GM23338 (cell line): ENCODE measurements around the gene GPR108. TPM values are rescaled to one million over a fixed set of nuclear protein-coding genes. Genes with fewer than 3 reads are reported as not detected.

Source experiments
- ATAC-seq: fragments of 200-7000 bp; cut with Tn5 transposase; 3 replicates; pipeline ENCODE4 v1.9.1; 2020
- DNase-seq: peaks from one replicate; pipeline ENCODE4 v3.0.0-alpha.2; 2015; ENCODE audit warnings: low spot score
- H2AFZ ChIP-seq: fragments of 200-600 bp; sonication (generic); 2 replicates; pipeline ENCODE4 v1.8.0; 2016; ENCODE audit warnings: antibody characterized with exemption, mild to moderate bottlenecking, moderate library complexity
- H3F3A ChIP-seq: fragments of 200-600 bp; sonication (generic); replicated peaks from 2 replicates; pipeline ENCODE4 v1.8.0; 2017; ENCODE audit warnings: antibody characterized with exemption, mixed run types, low read depth
- H3K27ac ChIP-seq: fragments of 200-600 bp; sonication (generic); 2 replicates; pipeline ENCODE4 v1.6.1; 2016; ENCODE audit warnings: low read depth
- H3K27me3 ChIP-seq: fragments of 200-600 bp; sonication (generic); 2 replicates; pipeline ENCODE4 v1.8.0; 2016; ENCODE audit warnings: mild to moderate bottlenecking, mixed run types, moderate library complexity; ENCODE audit not compliant: insufficient read depth
- H3K36me3 ChIP-seq: fragments of 200-600 bp; sonication (generic); 2 replicates; pipeline ENCODE4 v1.8.0; 2016; ENCODE audit warnings: mild to moderate bottlenecking; ENCODE audit not compliant: insufficient read depth
- H3K4me1 ChIP-seq: fragments of 200-600 bp; sonication (generic); 2 replicates; pipeline ENCODE4 v1.8.0; 2016; ENCODE audit warnings: mild to moderate bottlenecking, moderate library complexity; ENCODE audit not compliant: insufficient read depth
- H3K4me2 ChIP-seq: fragments of 200-600 bp; sonication (generic); 2 replicates; pipeline ENCODE4 v1.7.1; 2017; ENCODE audit warnings: mixed run types
- H3K4me3 ChIP-seq: fragments of 200-600 bp; sonication (generic); 2 replicates; pipeline ENCODE4 v1.6.1; 2016; ENCODE audit warnings: mixed run types
- H3K79me2 ChIP-seq: fragments of 200-600 bp; sonication (generic); replicated peaks from 2 replicates; pipeline ENCODE4 v1.8.0; 2017; ENCODE audit warnings: mild to moderate bottlenecking; ENCODE audit not compliant: insufficient read depth
- H3K9me2 ChIP-seq: fragments of 200-600 bp; sonication (generic); 2 replicates; pipeline ENCODE4 v1.8.0; 2017; ENCODE audit not compliant: insufficient read depth
- H4K20me1 ChIP-seq: fragments of 200-600 bp; sonication (generic); replicated peaks from 2 replicates; pipeline ENCODE4 v1.8.0; 2017; ENCODE audit warnings: mild to moderate bottlenecking; ENCODE audit not compliant: insufficient read depth
- H3K27ac Mint-ChIP-seq: 2 replicates; pipeline ENCODE4 v1.8.0; 2020; ENCODE audit warnings: inconsistent platforms, mild to moderate bottlenecking, moderate library complexity, mixed read lengths
- H3K27me3 Mint-ChIP-seq: 3 replicates; pipeline ENCODE4 v1.8.0; 2022; ENCODE audit warnings: low read depth, mild to moderate bottlenecking, moderate library complexity, mixed read lengths, inconsistent platforms; ENCODE audit not compliant: insufficient read depth, poor library complexity
- H3K36me3 Mint-ChIP-seq: 3 replicates; pipeline ENCODE4 v1.8.0; 2021; ENCODE audit warnings: low read depth, mild to moderate bottlenecking, inconsistent platforms, moderate library complexity, mixed read lengths
- H3K4me1 Mint-ChIP-seq: 3 replicates; pipeline ENCODE4 v1.8.0; 2020; ENCODE audit warnings: mild to moderate bottlenecking, inconsistent platforms, mixed read lengths
- H3K4me3 Mint-ChIP-seq: 3 replicates; pipeline ENCODE4 v1.8.0; 2021; ENCODE audit warnings: moderate library complexity, mild to moderate bottlenecking, inconsistent platforms, mixed read lengths
- H3K9me3 Mint-ChIP-seq: 3 replicates; pipeline ENCODE4 v1.8.0; 2020; ENCODE audit warnings: moderate library complexity, mild to moderate bottlenecking, inconsistent platforms, mixed read lengths
- CREB1 ChIP-seq: fragments of 250-450 bp; sonication (Bioruptor Pico); IDR thresholded peaks from 2 replicates; pipeline ENCODE4 v1.5.0; 2020; ENCODE audit warnings: low read depth, mild to moderate bottlenecking, moderate library complexity
- EZH2 ChIP-seq: fragments of 200-600 bp; sonication (generic); IDR thresholded peaks from one replicate; pipeline ENCODE4 v1.8.0; 2017; ENCODE audit warnings: antibody characterized with exemption, mild to moderate bottlenecking, low read depth; ENCODE audit not compliant: unreplicated experiment
- EZH2phosphoT487 ChIP-seq: fragments of 200-600 bp; sonication (generic); IDR thresholded peaks from one replicate; pipeline ENCODE4 v1.8.1; 2018; ENCODE audit warnings: antibody characterized with exemption; ENCODE audit not compliant: unreplicated experiment
- JUNB ChIP-seq: IDR thresholded peaks from one replicate; pipeline ENCODE4 v1.6.1; 2016; ENCODE audit warnings: antibody characterized with exemption; ENCODE audit not compliant: unreplicated experiment
- NANOG ChIP-seq: IDR thresholded peaks from 2 replicates; pipeline ENCODE4 v1.6.1; 2016; ENCODE audit warnings: antibody characterized with exemption, borderline replicate concordance
- POLR2AphosphoS5 ChIP-seq: IDR thresholded peaks from 2 replicates; pipeline ENCODE4 v1.6.1; 2016; ENCODE audit warnings: antibody characterized with exemption, low read depth
- STAT1 ChIP-seq: IDR thresholded peaks from one replicate; pipeline ENCODE4 v1.6.1; 2016; ENCODE audit warnings: antibody characterized with exemption; ENCODE audit not compliant: unreplicated experiment
- ZNF114 ChIP-seq: fragments of 250-450 bp; sonication (Bioruptor Pico); IDR thresholded peaks from 2 replicates; pipeline ENCODE4 v1.5.0; 2020; ENCODE audit warnings: mild to moderate bottlenecking, moderate library complexity
- ZNF331 ChIP-seq: fragments of 250-450 bp; sonication (Bioruptor Pico); IDR thresholded peaks from 2 replicates; pipeline ENCODE4 v1.5.0; 2020; ENCODE audit warnings: low read depth, mild to moderate bottlenecking, moderate library complexity
- polyA plus RNA-seq: library from polyadenylated mRNA; unstranded; fragments of >200 nt; fragmentation: Nextera tagmentation; extraction: Ambion mirVana; gene quantifications from 2 replicates; pipeline ENCODE4 v1.2.1, GENCODE V29; 2016
- total RNA-seq: library from RNA; depleted of rRNA; stranded (reverse); fragments of >200 nt; shearing (Covaris generic); gene quantifications from 2 replicates; pipeline ENCODE4 v1.2.3, GENCODE V29; 2014
- TF ChIP-seq, protein P1 (sequence below): IDR thresholded peaks from one replicate; pipeline ENCODE4 v1.6.1; 2018; ENCODE audit warnings: antibody characterized with exemption; ENCODE audit not compliant: unreplicated experiment
- TF ChIP-seq, protein P2 (sequence below): fragments of 250-450 bp; sonication (Bioruptor Pico); IDR thresholded peaks from 2 replicates; pipeline ENCODE4 v1.5.0; 2020; ENCODE audit warnings: mild to moderate bottlenecking, moderate library complexity
- TF ChIP-seq, protein P3 (sequence below), 2 experiments: fragments of 200-600 bp in 1 of 2; sonication (generic) in 1 of 2; conservative IDR thresholded peaks; 2 replicates each; pipeline versions ENCODE4 v1.5.1 to v1.6.1; 2016 to 2017; ENCODE audit warnings: antibody characterized with exemption in 2 of 2, low read depth in 2 of 2, mild to moderate bottlenecking in 2 of 2, moderate library complexity in 1 of 2
- TF ChIP-seq, protein P4 (sequence below): IDR thresholded peaks from 2 replicates; pipeline ENCODE4 v1.6.1; 2016; ENCODE audit warnings: antibody characterized with exemption

Gene GPR108
- total and polyA plus RNA-seq, 2 experiments from 2014 or later, result 44.8 to 57.9 TPM

DNA sequence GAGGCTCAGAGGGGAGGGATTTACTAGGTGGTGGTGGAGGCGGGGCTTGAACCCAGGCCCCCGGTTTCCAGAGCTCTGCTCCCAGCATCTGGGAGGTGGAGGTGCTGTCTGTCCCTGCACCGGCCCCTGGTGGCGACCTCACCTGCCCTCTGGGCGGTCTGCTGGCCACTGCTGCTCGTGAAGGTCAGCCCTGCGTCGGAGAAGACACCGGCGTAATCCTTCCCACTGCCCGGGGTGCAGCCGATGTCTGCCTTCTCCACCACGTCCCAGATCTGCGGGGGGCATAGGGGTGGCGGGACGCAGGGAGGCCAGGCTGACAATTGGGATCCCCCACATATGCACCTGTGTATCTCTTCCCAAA is 29.7 kb downstream of the GPR108 start:
- H3K4me1 Mint-ChIP-seq, result no peaks in the 10 kb centered on the region
- ATAC-seq, result no peak
- no peaks in the 10 kb centered on the region for H3K79me2 ChIP-seq
- peaks cover 35% of the 10 kb centered on the region for H3K36me3 Mint-ChIP-seq
- no peak overlapping the region for H3K27ac ChIP-seq
- no peaks in the 10 kb centered on the region for H4K20me1 ChIP-seq
- H3K27me3 Mint-ChIP-seq, result peaks cover 10% of the 10 kb centered on the region
- no peak overlapping the region for H3K4me3 ChIP-seq
- peaks cover 94% of the 10 kb centered on the region for H3K9me3 Mint-ChIP-seq
- H3K9me2 ChIP-seq, result no peaks in the 10 kb centered on the region
- no peaks in the 10 kb centered on the region for H3F3A ChIP-seq
- TF ChIP-seq ZNF331 (CRISPR knock-in tag) (no peak), ZNF114 (CRISPR knock-in tag) (no peak), NANOG (no peak), STAT1 (no peak), EZH2 (no peak), JUNB (no peak), EZH2phosphoT487 (no peak), CREB1 (CRISPR knock-in tag) (no peak), POLR2AphosphoS5 (no peak)
- TF ChIP-seq, protein P1, sequence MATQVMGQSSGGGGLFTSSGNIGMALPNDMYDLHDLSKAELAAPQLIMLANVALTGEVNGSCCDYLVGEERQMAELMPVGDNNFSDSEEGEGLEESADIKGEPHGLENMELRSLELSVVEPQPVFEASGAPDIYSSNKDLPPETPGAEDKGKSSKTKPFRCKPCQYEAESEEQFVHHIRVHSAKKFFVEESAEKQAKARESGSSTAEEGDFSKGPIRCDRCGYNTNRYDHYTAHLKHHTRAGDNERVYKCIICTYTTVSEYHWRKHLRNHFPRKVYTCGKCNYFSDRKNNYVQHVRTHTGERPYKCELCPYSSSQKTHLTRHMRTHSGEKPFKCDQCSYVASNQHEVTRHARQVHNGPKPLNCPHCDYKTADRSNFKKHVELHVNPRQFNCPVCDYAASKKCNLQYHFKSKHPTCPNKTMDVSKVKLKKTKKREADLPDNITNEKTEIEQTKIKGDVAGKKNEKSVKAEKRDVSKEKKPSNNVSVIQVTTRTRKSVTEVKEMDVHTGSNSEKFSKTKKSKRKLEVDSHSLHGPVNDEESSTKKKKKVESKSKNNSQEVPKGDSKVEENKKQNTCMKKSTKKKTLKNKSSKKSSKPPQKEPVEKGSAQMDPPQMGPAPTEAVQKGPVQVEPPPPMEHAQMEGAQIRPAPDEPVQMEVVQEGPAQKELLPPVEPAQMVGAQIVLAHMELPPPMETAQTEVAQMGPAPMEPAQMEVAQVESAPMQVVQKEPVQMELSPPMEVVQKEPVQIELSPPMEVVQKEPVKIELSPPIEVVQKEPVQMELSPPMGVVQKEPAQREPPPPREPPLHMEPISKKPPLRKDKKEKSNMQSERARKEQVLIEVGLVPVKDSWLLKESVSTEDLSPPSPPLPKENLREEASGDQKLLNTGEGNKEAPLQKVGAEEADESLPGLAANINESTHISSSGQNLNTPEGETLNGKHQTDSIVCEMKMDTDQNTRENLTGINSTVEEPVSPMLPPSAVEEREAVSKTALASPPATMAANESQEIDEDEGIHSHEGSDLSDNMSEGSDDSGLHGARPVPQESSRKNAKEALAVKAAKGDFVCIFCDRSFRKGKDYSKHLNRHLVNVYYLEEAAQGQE, result no peak
- TF ChIP-seq, protein P2, sequence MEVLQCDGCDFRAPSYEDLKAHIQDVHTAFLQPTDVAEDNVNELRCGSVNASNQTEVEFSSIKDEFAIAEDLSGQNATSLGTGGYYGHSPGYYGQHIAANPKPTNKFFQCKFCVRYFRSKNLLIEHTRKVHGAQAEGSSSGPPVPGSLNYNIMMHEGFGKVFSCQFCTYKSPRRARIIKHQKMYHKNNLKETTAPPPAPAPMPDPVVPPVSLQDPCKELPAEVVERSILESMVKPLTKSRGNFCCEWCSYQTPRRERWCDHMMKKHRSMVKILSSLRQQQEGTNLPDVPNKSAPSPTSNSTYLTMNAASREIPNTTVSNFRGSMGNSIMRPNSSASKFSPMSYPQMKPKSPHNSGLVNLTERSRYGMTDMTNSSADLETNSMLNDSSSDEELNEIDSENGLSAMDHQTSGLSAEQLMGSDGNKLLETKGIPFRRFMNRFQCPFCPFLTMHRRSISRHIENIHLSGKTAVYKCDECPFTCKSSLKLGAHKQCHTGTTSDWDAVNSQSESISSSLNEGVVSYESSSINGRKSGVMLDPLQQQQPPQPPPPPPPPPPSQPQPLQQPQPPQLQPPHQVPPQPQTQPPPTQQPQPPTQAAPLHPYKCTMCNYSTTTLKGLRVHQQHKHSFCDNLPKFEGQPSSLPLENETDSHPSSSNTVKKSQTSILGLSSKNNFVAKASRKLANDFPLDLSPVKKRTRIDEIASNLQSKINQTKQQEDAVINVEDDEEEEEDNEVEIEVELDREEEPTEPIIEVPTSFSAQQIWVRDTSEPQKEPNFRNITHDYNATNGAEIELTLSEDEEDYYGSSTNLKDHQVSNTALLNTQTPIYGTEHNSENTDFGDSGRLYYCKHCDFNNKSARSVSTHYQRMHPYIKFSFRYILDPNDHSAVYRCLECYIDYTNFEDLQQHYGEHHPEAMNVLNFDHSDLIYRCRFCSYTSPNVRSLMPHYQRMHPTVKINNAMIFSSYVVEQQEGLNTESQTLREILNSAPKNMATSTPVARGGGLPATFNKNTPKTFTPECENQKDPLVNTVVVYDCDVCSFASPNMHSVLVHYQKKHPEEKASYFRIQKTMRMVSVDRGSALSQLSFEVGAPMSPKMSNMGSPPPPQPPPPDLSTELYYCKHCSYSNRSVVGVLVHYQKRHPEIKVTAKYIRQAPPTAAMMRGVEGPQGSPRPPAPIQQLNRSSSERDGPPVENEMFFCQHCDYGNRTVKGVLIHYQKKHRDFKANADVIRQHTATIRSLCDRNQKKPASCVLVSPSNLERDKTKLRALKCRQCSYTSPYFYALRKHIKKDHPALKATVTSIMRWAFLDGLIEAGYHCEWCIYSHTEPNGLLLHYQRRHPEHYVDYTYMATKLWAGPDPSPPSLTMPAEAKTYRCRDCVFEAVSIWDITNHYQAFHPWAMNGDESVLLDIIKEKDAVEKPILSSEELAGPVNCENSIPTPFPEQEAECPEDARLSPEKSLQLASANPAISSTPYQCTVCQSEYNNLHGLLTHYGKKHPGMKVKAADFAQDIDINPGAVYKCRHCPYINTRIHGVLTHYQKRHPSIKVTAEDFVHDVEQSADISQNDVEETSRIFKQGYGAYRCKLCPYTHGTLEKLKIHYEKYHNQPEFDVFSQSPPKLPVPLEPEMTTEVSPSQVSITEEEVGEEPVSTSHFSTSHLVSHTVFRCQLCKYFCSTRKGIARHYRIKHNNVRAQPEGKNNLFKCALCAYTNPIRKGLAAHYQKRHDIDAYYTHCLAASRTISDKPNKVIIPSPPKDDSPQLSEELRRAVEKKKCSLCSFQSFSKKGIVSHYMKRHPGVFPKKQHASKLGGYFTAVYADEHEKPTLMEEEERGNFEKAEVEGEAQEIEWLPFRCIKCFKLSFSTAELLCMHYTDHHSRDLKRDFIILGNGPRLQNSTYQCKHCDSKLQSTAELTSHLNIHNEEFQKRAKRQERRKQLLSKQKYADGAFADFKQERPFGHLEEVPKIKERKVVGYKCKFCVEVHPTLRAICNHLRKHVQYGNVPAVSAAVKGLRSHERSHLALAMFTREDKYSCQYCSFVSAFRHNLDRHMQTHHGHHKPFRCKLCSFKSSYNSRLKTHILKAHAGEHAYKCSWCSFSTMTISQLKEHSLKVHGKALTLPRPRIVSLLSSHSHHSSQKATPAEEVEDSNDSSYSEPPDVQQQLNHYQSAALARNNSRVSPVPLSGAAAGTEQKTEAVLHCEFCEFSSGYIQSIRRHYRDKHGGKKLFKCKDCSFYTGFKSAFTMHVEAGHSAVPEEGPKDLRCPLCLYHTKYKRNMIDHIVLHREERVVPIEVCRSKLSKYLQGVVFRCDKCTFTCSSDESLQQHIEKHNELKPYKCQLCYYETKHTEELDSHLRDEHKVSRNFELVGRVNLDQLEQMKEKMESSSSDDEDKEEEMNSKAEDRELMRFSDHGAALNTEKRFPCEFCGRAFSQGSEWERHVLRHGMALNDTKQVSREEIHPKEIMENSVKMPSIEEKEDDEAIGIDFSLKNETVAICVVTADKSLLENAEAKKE (CRISPR knock-in tag), result no peak
- TF ChIP-seq, protein P3, sequence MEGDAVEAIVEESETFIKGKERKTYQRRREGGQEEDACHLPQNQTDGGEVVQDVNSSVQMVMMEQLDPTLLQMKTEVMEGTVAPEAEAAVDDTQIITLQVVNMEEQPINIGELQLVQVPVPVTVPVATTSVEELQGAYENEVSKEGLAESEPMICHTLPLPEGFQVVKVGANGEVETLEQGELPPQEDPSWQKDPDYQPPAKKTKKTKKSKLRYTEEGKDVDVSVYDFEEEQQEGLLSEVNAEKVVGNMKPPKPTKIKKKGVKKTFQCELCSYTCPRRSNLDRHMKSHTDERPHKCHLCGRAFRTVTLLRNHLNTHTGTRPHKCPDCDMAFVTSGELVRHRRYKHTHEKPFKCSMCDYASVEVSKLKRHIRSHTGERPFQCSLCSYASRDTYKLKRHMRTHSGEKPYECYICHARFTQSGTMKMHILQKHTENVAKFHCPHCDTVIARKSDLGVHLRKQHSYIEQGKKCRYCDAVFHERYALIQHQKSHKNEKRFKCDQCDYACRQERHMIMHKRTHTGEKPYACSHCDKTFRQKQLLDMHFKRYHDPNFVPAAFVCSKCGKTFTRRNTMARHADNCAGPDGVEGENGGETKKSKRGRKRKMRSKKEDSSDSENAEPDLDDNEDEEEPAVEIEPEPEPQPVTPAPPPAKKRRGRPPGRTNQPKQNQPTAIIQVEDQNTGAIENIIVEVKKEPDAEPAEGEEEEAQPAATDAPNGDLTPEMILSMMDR (conservative IDR thresholded peaks at IDR 0.05; ENCODE audit: low read depth in 2 of 2), result no peak
- TF ChIP-seq, protein P4, sequence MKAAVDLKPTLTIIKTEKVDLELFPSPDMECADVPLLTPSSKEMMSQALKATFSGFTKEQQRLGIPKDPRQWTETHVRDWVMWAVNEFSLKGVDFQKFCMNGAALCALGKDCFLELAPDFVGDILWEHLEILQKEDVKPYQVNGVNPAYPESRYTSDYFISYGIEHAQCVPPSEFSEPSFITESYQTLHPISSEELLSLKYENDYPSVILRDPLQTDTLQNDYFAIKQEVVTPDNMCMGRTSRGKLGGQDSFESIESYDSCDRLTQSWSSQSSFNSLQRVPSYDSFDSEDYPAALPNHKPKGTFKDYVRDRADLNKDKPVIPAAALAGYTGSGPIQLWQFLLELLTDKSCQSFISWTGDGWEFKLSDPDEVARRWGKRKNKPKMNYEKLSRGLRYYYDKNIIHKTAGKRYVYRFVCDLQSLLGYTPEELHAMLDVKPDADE, result no peak
- H2AFZ ChIP-seq, result no peak overlapping the region
- H3K4me2 ChIP-seq, result no peak overlapping the region
- H3K36me3 ChIP-seq, result no peaks in the 10 kb centered on the region
- peaks cover 21% of the 10 kb centered on the region for H3K27me3 ChIP-seq
- DNase-seq, result no peak
- 0 out of 2 replicates have a peak, but pooled peaks cover 2% of the 10 kb centered on the region for H3K4me1 ChIP-seq
- no peak overlapping the region for H3K27ac Mint-ChIP-seq
- no peak overlapping the region for H3K4me3 Mint-ChIP-seq
